Lung (tissue), 16 donors: ENCODE measurements around the gene HSD17B11. TPM values are rescaled to one million over a fixed set of nuclear protein-coding genes. Genes with fewer than 3 reads are reported as not detected.
A peak's percentile ranks its signal among the peaks of the same experiment; 100 is the strongest.

Source experiments
- ATAC-seq: fragments of 200-7000 bp; cut with Tn5 transposase; one replicate; pipeline ENCODE4 v1.9.1; 2020; ENCODE audit warnings: moderate number of reproducible peaks; ENCODE audit not compliant: insufficient read depth, low FRiP score
- DNase-seq, 3 donors: peaks; one replicate each; pipeline ENCODE4 v3.0.0-alpha.2; 2013 to 2017
- H3K27ac ChIP-seq, 2 donors: one replicate each; pipeline ENCODE4 v1.5.1; 2013; ENCODE audit warnings: mild to moderate bottlenecking in 2 of 2, moderate library complexity in 2 of 2, control low read depth in 1 of 2, inconsistent platforms in 1 of 2, low read depth in 1 of 2, low read length in 1 of 2
- H3K27me3 ChIP-seq, 3 donors: one replicate each; pipeline ENCODE4 v1.5.1; 2013; ENCODE audit warnings: low read length in 2 of 3; ENCODE audit not compliant: control insufficient read depth in 3 of 3, insufficient read depth in 3 of 3
- H3K36me3 ChIP-seq, 4 donors: one replicate each; pipeline ENCODE4 v1.5.1; 2013; ENCODE audit warnings: low read length in 4 of 4, mild to moderate bottlenecking in 1 of 4, moderate library complexity in 1 of 4; ENCODE audit not compliant: control insufficient read depth in 4 of 4, insufficient read depth in 4 of 4
- H3K4me1 ChIP-seq, 5 donors: one replicate each; pipeline ENCODE4 v1.5.1; 2013; ENCODE audit warnings: low read length in 5 of 5, mild to moderate bottlenecking in 2 of 5, moderate library complexity in 1 of 5; ENCODE audit not compliant: control insufficient read depth in 5 of 5, insufficient read depth in 5 of 5
- H3K4me3 ChIP-seq: one replicate; pipeline ENCODE4 v1.5.1; 2013; ENCODE audit warnings: mild to moderate bottlenecking, control low read depth, moderate library complexity
- H3K9ac ChIP-seq, 2 donors: one replicate each; pipeline ENCODE4 v1.5.1; 2013; ENCODE audit warnings: low read length in 2 of 2, control low read depth in 1 of 2; ENCODE audit not compliant: insufficient read depth in 1 of 2
- H3K9me3 ChIP-seq, 4 donors: one replicate each; pipeline ENCODE4 v1.5.1; 2013; ENCODE audit warnings: low read length in 3 of 4, mild to moderate bottlenecking in 1 of 4, moderate library complexity in 1 of 4; ENCODE audit not compliant: control insufficient read depth in 4 of 4, insufficient read depth in 3 of 4
- WGBS, 2 donors: extraction: QIAGEN DNeasy Blood & Tissue Kit; methylation state at CpG; one replicate each; pipeline ENCODE4 v1.1.7; 2013; 5-methylcytosine and 5-hydroxymethylcytosine counted together
- long read RNA-seq, 5 donors: transcript quantifications; one replicate each; lab custom pipeline, GENCODE V29; 2026
- polyA plus RNA-seq, 2 donors: library from polyadenylated mRNA; stranded (reverse); fragments of 200-250 nt; gene quantifications; one replicate each; pipeline ENCODE4 v1.2.1, GENCODE V29; 2013
- total RNA-seq, 2 donors: library from RNA; depleted of rRNA in 1 of 2; stranded (reverse); fragments of >200 nt in 1 of 2; gene quantifications; one replicate each; pipeline ENCODE4 v1.2.1, GENCODE V29; 2014 to 2021
- TF ChIP-seq, protein P1 (sequence below): IDR thresholded peaks from 2 replicates; pipeline ENCODE4 v1.5.1; 2012; ENCODE audit warnings: mild to moderate bottlenecking; ENCODE audit errors: control extremely low read depth, extremely low read depth
- donor health status: control.
- donor health status: control.
- donor health status: Bipolar disorder and iron deficiency.
- donor health status: healthy.
- donor health status: DM: yes; HTN: yes; CAD: no.

HSD17B11 gene, protein sequence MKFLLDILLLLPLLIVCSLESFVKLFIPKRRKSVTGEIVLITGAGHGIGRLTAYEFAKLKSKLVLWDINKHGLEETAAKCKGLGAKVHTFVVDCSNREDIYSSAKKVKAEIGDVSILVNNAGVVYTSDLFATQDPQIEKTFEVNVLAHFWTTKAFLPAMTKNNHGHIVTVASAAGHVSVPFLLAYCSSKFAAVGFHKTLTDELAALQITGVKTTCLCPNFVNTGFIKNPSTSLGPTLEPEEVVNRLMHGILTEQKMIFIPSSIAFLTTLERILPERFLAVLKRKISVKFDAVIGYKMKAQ
- 100 to 1,000 TPM in 1 of 2 donors, 10 to 100 TPM in 1; 57.8 to 109 TPM for total RNA-seq
- polyA plus RNA-seq, result 10 to 100 TPM; 43.0 to 53.0 TPM
- long read RNA-seq, donor 1, transcript HSD17B11-201 (7 exons, 1,885 nt), result major isoform, 36 of 36 reads
- long read RNA-seq, donor 1, partial matches to known transcripts, result 0 of 36 reads
- long read RNA-seq, donor 1, other reads (novel, unspliced or antisense), result 0 of 36 reads
- long read RNA-seq, donor 2, transcript HSD17B11-201 (7 exons, 1,885 nt), result major isoform, 8 of 8 reads
- long read RNA-seq, donor 2, partial matches to known transcripts, result 0 of 8 reads
- long read RNA-seq, donor 2, other reads (novel, unspliced or antisense), result 0 of 8 reads
- long read RNA-seq, donor 3, transcript HSD17B11-201 (7 exons, 1,885 nt), result major isoform, 24 of 24 reads
- long read RNA-seq, donor 3, partial matches to known transcripts, result 0 of 24 reads
- long read RNA-seq, donor 3, other reads (novel, unspliced or antisense), result 0 of 24 reads
- long read RNA-seq, donor 4, transcript HSD17B11-201 (7 exons, 1,885 nt), result major isoform, 9 of 10 reads
- long read RNA-seq, donor 4, partial matches to known transcripts, result 0 of 10 reads
- long read RNA-seq, donor 4, other reads (novel, unspliced or antisense), result 0 of 10 reads
- long read RNA-seq, donor 5, transcript HSD17B11-201 (7 exons, 1,885 nt), result major isoform, 41 of 54 reads
- long read RNA-seq, donor 5, partial matches to known transcripts, result 13 of 54 reads
- long read RNA-seq, donor 5, other reads (novel, unspliced or antisense), result 0 of 54 reads

DNA sequence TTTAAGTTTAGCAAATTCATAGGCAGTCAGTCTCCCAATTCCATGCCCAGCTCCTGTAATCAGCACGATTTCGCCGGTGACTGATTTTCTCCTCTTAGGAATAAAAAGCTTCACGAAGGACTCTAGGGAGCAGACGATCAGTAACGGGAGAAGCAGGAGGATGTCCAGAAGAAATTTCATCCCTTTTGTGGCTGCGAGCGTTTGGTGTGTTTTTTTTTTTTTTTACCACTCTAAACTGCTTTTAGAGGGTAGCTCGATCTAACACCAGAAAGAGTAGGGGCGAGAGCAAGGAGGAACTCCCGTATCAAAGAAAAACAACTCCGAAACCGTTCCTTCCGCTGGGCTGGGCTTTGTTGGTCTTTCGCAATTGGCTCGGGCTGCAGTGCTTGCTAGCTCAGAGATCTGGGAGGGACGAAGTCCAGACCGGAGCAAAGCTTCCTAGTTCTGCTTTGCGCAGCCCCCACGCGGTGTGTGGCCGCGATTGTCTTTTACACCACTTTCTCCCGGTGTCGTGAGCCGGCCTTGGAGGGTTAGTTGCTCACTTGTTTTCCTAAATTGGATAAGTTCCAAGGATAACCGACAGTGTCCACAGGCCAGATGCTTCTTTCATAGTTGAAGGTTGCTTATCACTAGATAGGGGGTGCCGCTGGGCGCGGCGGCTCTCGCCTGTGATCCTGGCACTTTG, at the start of gene HSD17B11:
HSD17B11 (minus strand) TSS at position 298 of the 685 bp plus-strand sequence; CDS start at position 180, 118 bp downstream.
- Histone ChIP-seq H3K9me3 (peaks cover 0 to 3% (median under 1%) of the 10 kb centered on the region in 4 donors), H3K9ac (peak within 1 kb of the TSS; percentile 84 to 90), H3K27me3 (no peaks in the 10 kb centered on the region), H3K4me1 (peaks cover 0 to 11% (median 7%) of the 10 kb centered on the region in 5 donors), H3K36me3 (peaks cover 0 to 7% (median under 1%) of the 10 kb centered on the region in 4 donors), H3K4me3 (peak within 1 kb of the TSS; percentile 56), H3K27ac (peak within 1 kb of the TSS; percentile 77)
- ATAC-seq, result peak; percentile 99
- TF ChIP-seq, protein P1, sequence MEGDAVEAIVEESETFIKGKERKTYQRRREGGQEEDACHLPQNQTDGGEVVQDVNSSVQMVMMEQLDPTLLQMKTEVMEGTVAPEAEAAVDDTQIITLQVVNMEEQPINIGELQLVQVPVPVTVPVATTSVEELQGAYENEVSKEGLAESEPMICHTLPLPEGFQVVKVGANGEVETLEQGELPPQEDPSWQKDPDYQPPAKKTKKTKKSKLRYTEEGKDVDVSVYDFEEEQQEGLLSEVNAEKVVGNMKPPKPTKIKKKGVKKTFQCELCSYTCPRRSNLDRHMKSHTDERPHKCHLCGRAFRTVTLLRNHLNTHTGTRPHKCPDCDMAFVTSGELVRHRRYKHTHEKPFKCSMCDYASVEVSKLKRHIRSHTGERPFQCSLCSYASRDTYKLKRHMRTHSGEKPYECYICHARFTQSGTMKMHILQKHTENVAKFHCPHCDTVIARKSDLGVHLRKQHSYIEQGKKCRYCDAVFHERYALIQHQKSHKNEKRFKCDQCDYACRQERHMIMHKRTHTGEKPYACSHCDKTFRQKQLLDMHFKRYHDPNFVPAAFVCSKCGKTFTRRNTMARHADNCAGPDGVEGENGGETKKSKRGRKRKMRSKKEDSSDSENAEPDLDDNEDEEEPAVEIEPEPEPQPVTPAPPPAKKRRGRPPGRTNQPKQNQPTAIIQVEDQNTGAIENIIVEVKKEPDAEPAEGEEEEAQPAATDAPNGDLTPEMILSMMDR, result no peak
- DNase-seq, result peak; percentile 94 to 98 (median 97)
- 0 to 1% methylated on average over 32 of the region's 32 CpGs for WGBS, 2 donors

GRCh38 chr4:87433342-87433741, 42.4 kb upstream of the HSD17B11 start:
- H3K4me1 ChIP-seq, result peaks cover 0 to 2% (median 0%) of the 10 kb centered on the region in 5 donors
- 84% methylated on average over 2 of the region's 2 CpGs for WGBS, 2 donors
- no peaks in the 10 kb centered on the region for H3K27me3 ChIP-seq
- H3K36me3 ChIP-seq, result peaks cover 0 to 7% (median 3%) of the 10 kb centered on the region in 4 donors
- no peak overlapping the region for H3K9ac ChIP-seq
- DNase-seq (no peak), ATAC-seq (no peak)
- H3K27ac ChIP-seq, result no peak overlapping the region
- no peak overlapping the region for H3K4me3 ChIP-seq
- no peaks in the 10 kb centered on the region for H3K9me3 ChIP-seq
- TF ChIP-seq, protein P1, result no peak

DNA sequence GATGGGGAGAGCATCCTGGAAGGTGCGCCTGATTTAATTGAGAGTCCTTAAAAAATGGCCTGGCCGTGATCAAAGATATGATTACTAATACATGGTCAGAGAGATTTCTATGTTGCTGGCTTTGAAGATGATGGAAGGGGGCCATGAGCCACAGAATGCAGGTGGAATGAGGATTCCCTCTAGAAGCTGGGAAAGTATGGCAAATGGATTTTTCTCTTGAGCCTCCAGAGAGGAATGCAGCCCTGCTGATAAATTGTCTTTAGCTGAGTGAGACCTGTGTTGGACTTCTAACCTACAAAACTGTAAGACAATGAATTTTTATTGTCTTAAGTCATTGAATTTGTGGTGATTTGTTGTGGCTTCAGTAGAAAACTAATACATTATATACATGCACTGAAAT, 39.0 kb upstream of the HSD17B11 start:
- DNase-seq, result no peak
- Histone ChIP-seq H3K4me3 (no peak overlapping the region), H3K9me3 (no peaks in the 10 kb centered on the region), H3K27me3 (no peaks in the 10 kb centered on the region), H3K36me3 (peaks cover 0 to 4% (median under 1%) of the 10 kb centered on the region in 4 donors), H3K27ac (no peak overlapping the region), H3K4me1 (peaks cover 0 to 3% (median 0%) of the 10 kb centered on the region in 5 donors), H3K9ac (no peak overlapping the region)
- 94 to 97% methylated on average over 2 of the region's 2 CpGs for WGBS, 2 donors
- TF ChIP-seq, protein P1, result no peak
- no peak for ATAC-seq
